GM12801 (cell line): ENCODE results near the gene RABGAP1.

ENCODE experiments used
- CTCF ChIP-seq: IDR thresholded peaks from one replicate; pipeline ENCODE4 v1.5.1; 2011; ENCODE audit warnings: control low read depth; ENCODE audit not compliant: insufficient read length; ENCODE audit errors: extremely low read depth

Gene RABGAP1

GRCh38 chr9:122940749-122941581 lies at the start of gene RABGAP1:
RABGAP1 (plus strand) TSS chr9:122941020; CDS start chr9:122957060, 16,040 bp downstream.
- no peak for TF ChIP-seq CTCF

- TF ChIP-seq CTCF: no peak
Observed at GRCh38 chr9:122897969-122898368, 42.9 kb upstream of the RABGAP1 start.

GRCh38 chr9:122900791-122901190 lies 40.0 kb upstream of the RABGAP1 start:
- no peak for TF ChIP-seq CTCF

GRCh38 chr9:122904466-122904822 lies 36.4 kb upstream of the RABGAP1 start:
- no peak for TF ChIP-seq CTCF

GRCh38 chr9:122904823-122905710 lies 35.8 kb upstream of the RABGAP1 start, which contains the start of gene RC3H2:
RC3H2 (minus strand) TSS chr9:122905359; CDS start chr9:122897509, 7,850 bp downstream.
- no peak for TF ChIP-seq CTCF

GRCh38 chr9:122912671-122912963 lies 28.2 kb upstream of the RABGAP1 start:
- no peak for TF ChIP-seq CTCF

- TF ChIP-seq CTCF: no peak
Observed at GRCh38 chr9:122912964-122913673, 27.7 kb upstream of the RABGAP1 start, which contains the start of gene ZBTB6. ZBTB6 (minus strand) TSS chr9:122913323; CDS start chr9:122912072, 1,251 bp downstream.
